VCaP (cell line): ENCODE results near the gene RNF144A.
"Not testable (repeated sequence)": the region's sequence is repeated elsewhere in the genome, so short reads cannot be mapped to it uniquely, and the experiment has no call there.

Experiments used
- H3K27ac ChIP-seq: fragments of 450-650 bp; 2 replicates; pipeline ENCODE4 v1.5.1; 2017
- TF ChIP-seq, protein P1 (sequence below): fragments of 450-650 bp; conservative IDR thresholded peaks from 2 replicates; pipeline ENCODE4 v1.5.1; 2017; ENCODE audit warnings: mild to moderate bottlenecking, moderate library complexity

The RNF144A gene

GRCh38 chr2:6990871-6991270 is 73.7 kb downstream of the RNF144A start:
- TF ChIP-seq, protein P1, sequence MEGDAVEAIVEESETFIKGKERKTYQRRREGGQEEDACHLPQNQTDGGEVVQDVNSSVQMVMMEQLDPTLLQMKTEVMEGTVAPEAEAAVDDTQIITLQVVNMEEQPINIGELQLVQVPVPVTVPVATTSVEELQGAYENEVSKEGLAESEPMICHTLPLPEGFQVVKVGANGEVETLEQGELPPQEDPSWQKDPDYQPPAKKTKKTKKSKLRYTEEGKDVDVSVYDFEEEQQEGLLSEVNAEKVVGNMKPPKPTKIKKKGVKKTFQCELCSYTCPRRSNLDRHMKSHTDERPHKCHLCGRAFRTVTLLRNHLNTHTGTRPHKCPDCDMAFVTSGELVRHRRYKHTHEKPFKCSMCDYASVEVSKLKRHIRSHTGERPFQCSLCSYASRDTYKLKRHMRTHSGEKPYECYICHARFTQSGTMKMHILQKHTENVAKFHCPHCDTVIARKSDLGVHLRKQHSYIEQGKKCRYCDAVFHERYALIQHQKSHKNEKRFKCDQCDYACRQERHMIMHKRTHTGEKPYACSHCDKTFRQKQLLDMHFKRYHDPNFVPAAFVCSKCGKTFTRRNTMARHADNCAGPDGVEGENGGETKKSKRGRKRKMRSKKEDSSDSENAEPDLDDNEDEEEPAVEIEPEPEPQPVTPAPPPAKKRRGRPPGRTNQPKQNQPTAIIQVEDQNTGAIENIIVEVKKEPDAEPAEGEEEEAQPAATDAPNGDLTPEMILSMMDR: no peak
- H3K27ac ChIP-seq: no peak overlapping the region

- peak overlapping the region; percentile 13; the same call in 1 of the 2 replicates for H3K27ac ChIP-seq
- TF ChIP-seq, protein P1: no peak
These were observed 75.6 kb downstream of the RNF144A start for GRCh38 chr2:6992794-6993228.

GRCh38 chr2:6993229-6993640 is 76.0 kb downstream of the RNF144A start:
- TF ChIP-seq, protein P1: no peak
- H3K27ac ChIP-seq: peak overlapping the region; percentile 13; the same call in 1 of the 2 replicates

DNA sequence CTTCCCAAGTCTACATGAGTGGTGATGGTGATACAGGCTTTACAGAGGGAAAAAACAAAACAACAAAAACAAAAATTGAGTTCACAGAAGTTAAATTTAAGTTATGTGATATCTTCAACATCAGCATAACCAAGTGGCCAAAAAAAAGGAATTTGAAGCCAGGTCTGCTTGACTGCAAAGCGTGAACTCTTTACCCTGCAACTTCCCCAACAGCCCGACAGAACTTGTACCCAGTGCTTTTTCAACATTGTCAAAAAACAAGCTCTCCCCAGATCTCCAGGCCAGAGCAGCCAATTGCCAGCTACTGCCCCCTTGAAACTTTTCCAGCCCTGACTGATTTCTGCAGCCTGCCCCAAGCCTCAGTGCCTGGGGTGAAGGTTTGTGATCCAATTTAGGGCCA is 76.7 kb downstream of the RNF144A start:
- H3K27ac ChIP-seq: no peak overlapping the region; the same call in 1 of the 2 replicates
- TF ChIP-seq, protein P1: no peak

GRCh38 chr2:6994536-6995128 is 77.4 kb downstream of the RNF144A start:
- H3K27ac ChIP-seq: no peak overlapping the region
- TF ChIP-seq, protein P1: no peak

DNA sequence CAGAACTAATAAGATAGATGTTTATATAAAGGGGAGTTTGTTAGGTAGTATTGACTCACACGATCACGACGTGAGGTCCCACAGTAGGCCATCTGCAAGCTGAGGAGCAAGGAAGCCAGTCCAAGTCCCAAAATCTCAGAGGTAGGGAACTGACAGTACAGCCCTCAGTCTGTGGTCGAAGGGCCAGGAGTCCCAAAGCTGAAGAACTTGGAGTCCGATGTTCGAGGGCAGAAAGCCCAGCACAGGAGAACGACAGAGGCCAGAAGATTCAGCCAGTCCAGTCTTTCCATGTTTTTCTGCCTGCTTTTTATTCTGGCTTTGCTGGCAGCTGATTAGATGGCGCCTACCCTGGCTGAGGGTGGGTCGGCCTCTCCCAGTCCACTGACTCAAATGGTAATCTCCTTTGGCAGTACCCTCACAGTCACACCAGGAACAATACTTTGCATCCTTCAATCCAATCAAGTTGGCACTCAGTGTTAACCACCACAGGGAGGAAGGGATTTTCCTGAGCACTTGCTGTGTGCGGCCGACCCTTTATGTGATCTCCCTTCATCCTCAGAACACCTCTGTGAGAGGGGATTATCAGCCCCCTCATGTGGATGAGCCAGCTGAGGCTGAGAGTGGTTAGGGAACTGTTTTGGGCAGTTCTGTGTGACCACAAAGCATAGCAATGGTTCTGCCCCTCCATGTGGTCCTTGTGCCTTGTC is 78.3 kb downstream of the RNF144A start:
- H3K27ac ChIP-seq: no peak overlapping the region
- TF ChIP-seq, protein P1: no peak

- H3K27ac ChIP-seq: peak overlapping the region; percentile 92
- TF ChIP-seq, protein P1: no peak
These were observed 82.1 kb downstream of the RNF144A start for GRCh38 chr2:6999211-6999877.

DNA sequence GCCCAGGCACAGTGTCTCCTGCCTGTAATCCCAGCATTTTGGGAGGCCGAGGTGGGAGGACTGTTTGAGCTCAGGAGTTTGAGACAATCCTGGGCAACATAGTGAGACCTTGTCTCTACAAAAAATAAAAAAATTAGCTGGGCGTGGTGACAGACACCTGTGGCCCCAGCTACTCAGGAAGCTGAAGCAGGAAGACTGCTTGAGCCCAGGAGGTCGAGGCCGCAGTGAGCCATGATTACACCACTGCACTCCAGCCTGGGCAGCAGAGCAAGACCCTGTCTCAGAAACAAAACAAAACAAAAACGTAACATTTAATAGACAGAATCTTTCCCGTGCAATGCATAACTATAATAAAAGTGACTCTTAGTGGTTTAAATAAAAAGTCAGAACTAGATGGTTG is 84.2 kb downstream of the RNF144A start:
- H3K27ac ChIP-seq: not testable (repeated sequence)
